Measurements from ENCODE around the gene KRTAP25-1.

KRTAP25-1 gene, protein sequence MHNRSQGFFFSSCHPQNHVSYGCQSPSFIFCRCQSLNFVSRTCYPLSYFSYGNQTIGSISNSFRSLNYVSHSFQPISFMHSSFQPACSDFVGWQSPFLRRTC

GRCh38 chr21:30289215-30289614 is at the start of gene KRTAP25-1:
KRTAP25-1 (minus strand) TSS chr21:30289514; CDS start chr21:30289490, 24 bp downstream.
- DNase-seq (ENCODE audit: low spot score): no peak

- no peak for DNase-seq (ENCODE audit: low spot score)
Observed at GRCh38 chr21:30338717-30339116, 49.4 kb upstream of the KRTAP25-1 start.

DNA sequence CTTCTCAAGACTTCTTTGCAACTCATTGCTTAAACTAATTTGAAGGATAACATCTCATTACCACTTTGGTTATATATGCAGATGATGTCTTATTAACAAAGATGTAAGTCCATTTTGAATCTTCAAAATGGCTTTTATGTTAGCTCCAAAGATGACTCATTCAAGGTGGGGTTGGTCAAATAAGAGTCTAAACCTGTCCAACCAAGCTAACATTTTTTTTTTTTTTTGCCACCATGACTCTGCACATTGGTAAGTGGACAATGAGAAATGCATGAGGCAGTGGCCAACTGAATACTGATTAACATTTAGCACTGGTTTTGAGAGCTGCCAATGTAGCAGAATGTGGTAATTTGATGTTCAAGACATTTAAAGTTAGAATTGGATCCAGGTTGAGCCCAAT is 48.5 kb upstream of the KRTAP25-1 start:
- no peak for DNase-seq (ENCODE audit: low spot score)

DNA sequence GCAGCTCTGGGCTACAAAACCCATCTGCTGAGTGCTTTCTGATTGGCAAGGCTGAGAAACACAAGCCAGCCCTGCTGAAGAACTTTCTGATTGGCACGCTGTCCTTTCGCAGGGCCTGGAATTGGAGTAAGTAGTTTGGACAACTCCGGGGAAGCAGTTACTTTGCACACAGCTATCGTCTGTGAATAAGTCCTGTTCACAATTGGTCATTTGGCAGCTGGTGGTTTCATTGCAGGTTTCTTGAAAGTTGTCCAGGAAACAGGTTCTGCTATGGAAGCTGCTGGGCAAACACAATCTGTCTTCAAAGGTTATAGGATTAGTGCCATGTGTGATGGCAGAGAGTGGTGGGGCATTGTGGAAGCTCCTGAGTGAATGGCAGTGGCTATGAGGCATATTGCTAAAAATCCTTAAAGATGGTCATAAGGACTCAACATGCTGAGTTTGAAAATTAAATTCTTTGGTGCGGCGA is 48.0 kb upstream of the KRTAP25-1 start, which contains the start of gene KRTAP27-1:
TSS of gene KRTAP27-1 (minus strand) at position 419 of the 469 bp plus-strand sequence. CDS start at position 393, 26 bp downstream.
- no peak for DNase-seq (ENCODE audit: low spot score)

- DNase-seq (ENCODE audit: low spot score): no peak
Observed at GRCh38 chr21:30336596-30336995, 47.3 kb upstream of the KRTAP25-1 start.

DNA sequence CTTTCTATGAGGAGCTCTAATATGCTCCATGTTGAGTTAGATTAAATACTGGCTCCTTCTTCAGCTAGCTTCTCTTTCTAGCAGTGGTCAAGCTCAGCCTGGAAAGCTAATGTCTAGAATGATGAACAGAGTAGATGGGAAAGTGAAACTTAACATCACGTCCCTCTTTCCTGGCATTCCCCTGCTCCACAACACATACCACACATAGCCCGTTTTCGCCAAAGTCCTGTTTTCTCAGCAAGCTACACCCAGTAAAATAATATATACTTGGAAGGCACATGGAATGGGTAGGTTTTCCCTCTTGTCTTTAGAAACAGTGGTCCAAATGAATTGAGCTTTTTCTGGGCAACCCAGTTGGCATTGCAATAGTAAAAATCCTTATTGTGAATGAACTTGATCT is 44.4 kb upstream of the KRTAP25-1 start:
- DNase-seq (ENCODE audit: low spot score): no peak

DNA sequence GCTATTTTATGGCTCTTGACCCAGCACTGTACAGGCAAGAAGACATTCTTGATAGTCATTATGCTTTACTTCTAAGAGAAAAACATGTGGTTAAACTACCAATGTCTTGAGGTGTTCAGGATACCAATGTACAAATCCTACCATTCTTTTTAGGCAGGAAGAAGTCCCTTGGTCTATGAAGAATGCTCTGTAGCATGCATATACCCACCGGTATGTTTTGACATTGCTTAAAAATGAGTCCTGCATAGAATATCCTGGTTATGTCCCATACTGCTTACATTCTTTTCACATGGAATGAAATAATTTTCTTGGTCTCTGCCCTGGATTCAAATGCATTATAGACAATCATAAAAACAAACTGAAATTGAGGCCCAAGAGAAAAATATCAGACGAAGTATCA is 43.4 kb upstream of the KRTAP25-1 start:
- DNase-seq (ENCODE audit: low spot score): no peak

DNA sequence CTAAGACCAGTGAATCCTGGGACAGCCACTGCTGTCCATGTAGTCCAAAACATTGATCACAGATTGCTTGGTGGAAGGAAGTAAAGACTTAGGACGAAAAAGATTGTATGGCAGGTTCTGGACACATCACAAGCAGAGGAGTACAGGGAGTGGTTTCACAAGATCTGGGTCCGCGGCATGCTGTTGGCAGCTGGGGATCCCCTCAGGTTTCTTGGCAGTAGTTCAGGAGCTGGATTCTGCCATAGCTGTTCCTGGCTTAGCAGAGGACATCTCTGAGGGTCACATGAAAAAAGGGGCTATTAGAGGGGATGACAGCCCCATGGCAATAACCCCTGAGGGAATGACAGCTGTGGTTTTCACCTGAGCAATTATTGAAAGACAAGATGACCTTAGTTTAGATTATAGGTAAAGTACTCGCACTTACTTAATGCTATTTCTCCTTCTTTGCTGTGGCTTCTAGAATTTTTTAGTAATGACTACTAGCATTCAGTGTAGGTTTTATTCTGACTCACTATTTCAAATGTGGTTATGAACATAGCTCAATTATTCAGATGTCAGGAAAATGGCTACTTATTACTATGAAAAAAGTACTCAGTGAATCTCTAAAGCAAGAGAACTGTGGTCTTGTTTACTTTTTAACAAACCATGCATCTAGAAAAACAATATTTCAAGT is 40.0 kb upstream of the KRTAP25-1 start:
- no peak for DNase-seq (ENCODE audit: low spot score)

DNA sequence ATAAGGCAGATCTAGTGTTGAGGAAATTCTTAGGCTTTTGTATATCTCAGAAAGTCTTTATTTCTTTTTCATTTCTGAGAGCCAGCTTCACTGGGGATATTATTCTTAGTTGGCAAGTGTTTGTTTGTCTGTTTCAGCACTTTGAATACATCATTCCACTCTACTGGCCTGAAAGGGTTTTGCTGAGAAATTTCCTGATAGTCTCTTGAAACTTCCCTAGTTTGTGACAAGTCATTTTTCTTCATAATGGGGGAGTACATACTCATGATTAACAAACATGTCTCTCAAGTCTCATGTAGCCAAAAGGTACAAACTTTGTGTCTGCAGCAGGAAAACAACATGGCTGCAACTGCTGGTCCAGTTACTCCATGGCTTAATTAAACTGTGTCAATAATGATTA is 37.1 kb upstream of the KRTAP25-1 start:
- no peak for DNase-seq (ENCODE audit: low spot score)

- no peak for DNase-seq (ENCODE audit: low spot score)
Observed at GRCh38 chr21:30320215-30320614, 30.9 kb upstream of the KRTAP25-1 start, which contains the start of gene KRTAP26-1. KRTAP26-1 (minus strand) TSS chr21:30320315; CDS start chr21:30320035, 280 bp downstream.

GRCh38 chr21:30315701-30316100 is 26.4 kb upstream of the KRTAP25-1 start:
- no peak for DNase-seq (ENCODE audit: low spot score)

- DNase-seq (ENCODE audit: low spot score): no peak
Observed at GRCh38 chr21:30306884-30307283, 17.6 kb upstream of the KRTAP25-1 start.

DNA sequence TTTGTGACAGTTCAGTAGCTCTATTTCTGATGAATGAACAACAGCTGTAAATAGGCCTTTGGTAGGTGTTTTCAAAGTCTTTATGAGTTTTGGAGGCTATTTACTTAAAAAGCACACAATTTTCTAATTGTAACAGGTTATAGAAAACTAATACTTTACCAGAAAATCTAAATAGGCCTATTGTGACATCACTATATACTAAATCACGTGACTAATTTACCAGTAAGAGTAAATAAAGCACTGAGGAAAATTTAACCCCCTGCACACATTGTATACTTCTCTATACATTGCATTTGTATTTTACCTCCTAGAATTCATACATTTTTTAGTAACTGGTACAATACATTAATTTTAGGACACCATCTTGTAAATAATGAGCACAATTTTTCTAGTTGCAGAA is 15.8 kb upstream of the KRTAP25-1 start:
- no peak for DNase-seq (ENCODE audit: low spot score)

DNA sequence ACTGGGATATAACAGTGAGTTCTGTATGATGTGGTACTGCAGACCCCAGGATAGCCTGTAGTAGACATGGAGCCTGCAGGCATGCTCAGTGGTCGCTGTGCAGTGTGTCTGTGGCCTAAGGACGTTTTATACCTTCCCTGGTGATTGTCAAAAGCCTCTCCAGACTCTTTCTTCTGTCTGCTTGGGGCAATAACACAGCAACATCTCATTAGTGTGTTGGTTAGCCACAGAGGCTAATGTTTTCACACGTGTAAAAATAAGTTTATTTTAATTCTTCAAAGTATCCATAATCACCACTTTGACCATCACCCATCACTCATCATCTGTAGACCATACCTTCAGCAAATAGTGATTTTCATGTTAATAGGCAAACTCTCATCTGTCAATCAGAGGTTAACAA is 6.5 kb downstream of the KRTAP25-1 start, which contains the start of gene KRTAP24-1:
TSS of gene KRTAP24-1 (minus strand) at position 101 of the 400 bp plus-strand sequence. CDS start at position 83, 18 bp downstream.
- DNase-seq (ENCODE audit: low spot score): no peak

- no peak for DNase-seq (ENCODE audit: low spot score)
Observed at GRCh38 chr21:30271611-30272010, 17.7 kb downstream of the KRTAP25-1 start.

GRCh38 chr21:30271156-30271555 is 18.2 kb downstream of the KRTAP25-1 start:
- no peak for DNase-seq (ENCODE audit: low spot score)

- DNase-seq (ENCODE audit: low spot score): no peak
Observed at GRCh38 chr21:30269803-30270530, 19.3 kb downstream of the KRTAP25-1 start.

- no peak for DNase-seq (ENCODE audit: low spot score)
Observed at GRCh38 chr21:30268608-30269197, 20.6 kb downstream of the KRTAP25-1 start.

- no peak for DNase-seq (ENCODE audit: low spot score)
Observed at GRCh38 chr21:30257773-30258172, 31.5 kb downstream of the KRTAP25-1 start.

- DNase-seq (ENCODE audit: low spot score): no peak
Observed at GRCh38 chr21:30256100-30256499, 33.2 kb downstream of the KRTAP25-1 start.

- no peak for DNase-seq (ENCODE audit: low spot score)
Observed at GRCh38 chr21:30255679-30256078, 33.6 kb downstream of the KRTAP25-1 start.

DNA sequence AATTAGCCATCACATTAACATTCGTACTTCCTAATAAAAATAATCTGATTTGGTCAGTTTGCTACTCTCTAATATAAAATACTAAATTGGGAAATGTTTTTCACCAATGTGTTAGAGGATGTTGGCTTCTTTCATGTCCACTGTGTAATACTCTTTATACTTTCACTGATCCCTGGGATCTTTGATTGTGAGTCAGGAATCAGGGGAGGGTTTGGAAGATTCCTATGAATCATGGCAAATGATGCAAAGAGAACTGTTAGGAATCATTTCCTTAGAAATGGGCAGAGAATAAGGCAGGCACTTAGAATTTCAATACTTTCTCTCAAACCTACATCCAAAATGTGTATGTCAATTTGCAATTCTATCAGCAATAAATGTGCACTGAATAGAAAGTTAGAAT is 37.5 kb downstream of the KRTAP25-1 start:
- no peak for DNase-seq (ENCODE audit: low spot score)

Data from CD4-positive, alpha-beta T cell treated with Interleukin-2 at 100 ng/mL for 4 hours (primary cell).